IPS-18a (cell line): Measurements from ENCODE around the gene SHC3.

Experiments used
- H3K27ac ChIP-seq: one replicate; pipeline ENCODE4 v1.5.1; 2013; ENCODE audit warnings: low read length
- H3K27me3 ChIP-seq: one replicate; pipeline ENCODE4 v1.6.1; 2013; ENCODE audit warnings: mild to moderate bottlenecking, low read length; ENCODE audit not compliant: control insufficient read depth, insufficient read depth
- H3K36me3 ChIP-seq: one replicate; pipeline ENCODE4 v1.6.1; 2013; ENCODE audit warnings: low read depth, low read length; ENCODE audit not compliant: control insufficient read depth
- H3K4me1 ChIP-seq: one replicate; pipeline ENCODE4 v1.6.1; 2013; ENCODE audit warnings: low read depth, low read length; ENCODE audit not compliant: control insufficient read depth
- H3K4me3 ChIP-seq: one replicate; pipeline ENCODE4 v1.5.1; 2013; ENCODE audit warnings: low read length
- H3K9ac ChIP-seq: one replicate; pipeline ENCODE4 v1.6.1; 2013; ENCODE audit warnings: mild to moderate bottlenecking, low read length, moderate library complexity
- H3K9me3 ChIP-seq: one replicate; pipeline ENCODE4 v1.6.1; 2013; ENCODE audit warnings: low read depth, low read length; ENCODE audit not compliant: control insufficient read depth

Gene SHC3

DNA sequence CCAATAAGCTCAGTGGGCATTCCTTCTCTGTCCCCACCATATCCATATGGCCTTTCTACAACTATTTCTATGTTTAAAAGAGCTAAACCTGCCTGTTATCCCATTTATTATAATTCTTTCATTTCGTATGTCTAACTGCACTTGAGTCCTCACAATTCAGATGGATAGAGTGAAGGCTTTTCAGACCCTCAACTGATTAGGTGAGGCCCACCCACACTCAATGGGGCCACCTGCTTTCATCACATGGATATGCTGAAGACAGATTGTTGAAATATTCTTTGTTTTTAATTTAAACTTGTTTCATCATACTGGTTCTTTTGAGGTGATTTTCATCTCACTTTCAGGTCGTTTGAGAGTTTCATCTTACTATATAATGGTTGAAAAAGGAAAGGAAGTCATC, 193.0 kb downstream of the SHC3 start:
- no peaks in the 10 kb centered on the region for H3K36me3 ChIP-seq
- H3K9me3 ChIP-seq: peaks cover 4% of the 10 kb centered on the region
- H3K27ac ChIP-seq: no peak overlapping the region
- H3K4me3 ChIP-seq: no peak overlapping the region
- peaks cover 7% of the 10 kb centered on the region for H3K27me3 ChIP-seq
- H3K4me1 ChIP-seq: peaks cover 16% of the 10 kb centered on the region
- H3K9ac ChIP-seq: no peak overlapping the region

DNA sequence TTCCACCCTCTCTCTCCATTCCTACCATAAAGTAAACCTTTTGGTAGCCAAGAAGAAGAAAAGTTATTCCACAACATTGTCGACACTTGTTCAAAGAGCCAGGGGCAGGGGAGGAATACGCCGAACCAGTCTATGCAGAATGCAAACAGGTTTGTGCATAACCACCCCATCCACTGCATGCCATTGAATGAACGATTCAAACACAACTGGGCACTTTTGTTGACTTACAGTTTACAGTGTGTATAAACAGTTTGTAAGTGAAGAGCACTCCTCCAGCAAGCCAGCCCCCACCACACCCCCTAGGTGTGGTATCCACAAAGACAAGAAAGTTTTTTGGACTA, 194.1 kb downstream of the SHC3 start:
- H3K4me1 ChIP-seq: peaks cover 7% of the 10 kb centered on the region
- no peak overlapping the region for H3K4me3 ChIP-seq
- H3K27me3 ChIP-seq: peaks cover 2% of the 10 kb centered on the region

DNA sequence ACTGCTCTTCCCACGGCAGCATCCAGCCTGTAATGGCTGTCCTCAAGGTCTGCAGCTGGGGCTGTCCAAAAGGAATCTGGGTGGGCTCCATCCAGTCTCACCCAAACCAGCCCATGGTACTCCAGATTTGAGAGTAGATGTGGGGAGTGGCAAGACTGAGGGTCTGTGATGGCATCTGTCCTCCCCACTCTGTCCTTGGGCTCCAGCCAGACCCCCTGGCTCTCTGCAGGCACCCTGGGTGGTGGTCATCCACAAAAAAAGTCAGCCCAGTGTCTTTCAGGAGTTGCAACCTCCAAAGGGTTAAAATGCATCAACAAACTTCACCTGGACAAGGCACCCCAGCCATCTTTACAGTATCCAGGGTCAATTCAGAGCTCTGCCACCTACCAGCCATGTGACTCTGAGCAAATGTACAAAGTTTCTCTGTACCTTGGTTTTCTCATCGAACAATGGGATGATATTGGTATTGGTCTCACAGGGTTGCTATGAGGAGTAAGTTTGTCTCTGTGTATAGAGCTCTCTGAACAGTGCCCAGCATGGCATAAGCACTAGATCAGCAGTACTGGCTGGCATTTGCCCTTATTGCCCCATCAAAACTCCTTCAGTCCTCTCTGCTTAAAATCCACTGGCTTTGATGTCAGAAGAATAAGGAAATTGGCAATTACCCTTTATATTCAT, 194.6 kb downstream of the SHC3 start:
- H3K4me3 ChIP-seq: no peak overlapping the region

More for the DNA sequence above, 194.1 kb downstream of the SHC3 start:
- Histone ChIP-seq H3K9ac (no peak overlapping the region), H3K36me3 (no peaks in the 10 kb centered on the region), H3K9me3 (peaks cover 5% of the 10 kb centered on the region), H3K27ac (no peak overlapping the region)

DNA sequence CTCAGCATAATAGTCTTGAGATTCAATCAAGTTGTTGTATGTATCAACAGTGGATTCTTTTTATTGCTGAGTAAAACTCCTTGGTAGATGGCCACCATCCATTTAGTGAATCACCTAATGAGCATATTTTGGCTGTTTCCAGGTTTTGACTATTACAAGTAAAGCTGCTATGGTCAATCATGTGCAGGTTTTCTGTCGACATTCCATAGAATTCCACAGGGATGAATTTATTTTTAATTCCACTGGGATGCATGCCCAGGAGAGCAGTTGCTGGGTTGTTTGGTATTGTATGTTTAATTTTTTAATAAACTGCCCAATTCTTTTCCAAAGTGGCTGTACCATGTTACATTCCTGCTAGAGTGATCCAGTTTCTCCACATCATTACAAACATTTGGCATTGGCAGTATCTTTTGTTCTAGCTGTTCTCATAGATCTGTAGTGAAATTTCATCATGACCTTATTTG, 197.8 kb downstream of the SHC3 start:
- H3K9me3 ChIP-seq: peaks cover 5% of the 10 kb centered on the region
- H3K4me3 ChIP-seq: no peak overlapping the region
- no peak overlapping the region for H3K9ac ChIP-seq
- no peaks in the 10 kb centered on the region for H3K27me3 ChIP-seq
- no peaks in the 10 kb centered on the region for H3K36me3 ChIP-seq
- H3K27ac ChIP-seq: no peak overlapping the region
- H3K4me1 ChIP-seq: no peaks in the 10 kb centered on the region

More for the DNA sequence above, 194.6 kb downstream of the SHC3 start:
- Histone ChIP-seq H3K27me3 (no peaks in the 10 kb centered on the region), H3K9ac (no peak overlapping the region), H3K27ac (no peak overlapping the region), H3K4me1 (peaks cover 2% of the 10 kb centered on the region), H3K36me3 (no peaks in the 10 kb centered on the region), H3K9me3 (peaks cover 5% of the 10 kb centered on the region)

DNA sequence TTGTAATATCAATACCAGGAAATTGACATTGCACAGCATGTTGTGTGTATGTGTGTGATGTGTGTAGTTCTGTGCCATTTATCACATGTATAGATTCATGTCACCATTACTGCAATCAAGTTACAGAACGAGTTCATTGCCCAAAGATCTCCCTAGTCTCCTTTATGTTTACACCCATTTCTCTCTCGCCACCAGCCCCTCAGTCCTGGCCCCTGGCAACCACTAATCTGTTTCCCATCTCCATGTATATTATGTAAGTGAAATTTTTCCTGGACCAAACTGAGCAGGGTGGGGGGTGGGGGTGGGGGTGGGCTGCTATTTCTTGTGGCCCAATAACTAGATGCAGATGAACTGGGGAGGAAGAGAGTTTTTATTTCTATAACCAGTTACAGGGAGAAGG, 198.8 kb downstream of the SHC3 start:
- Histone ChIP-seq H3K9ac (no peak overlapping the region), H3K27me3 (no peaks in the 10 kb centered on the region), H3K4me1 (no peaks in the 10 kb centered on the region), H3K27ac (no peak overlapping the region), H3K36me3 (no peaks in the 10 kb centered on the region), H3K9me3 (peaks cover 5% of the 10 kb centered on the region), H3K4me3 (no peak overlapping the region)

DNA sequence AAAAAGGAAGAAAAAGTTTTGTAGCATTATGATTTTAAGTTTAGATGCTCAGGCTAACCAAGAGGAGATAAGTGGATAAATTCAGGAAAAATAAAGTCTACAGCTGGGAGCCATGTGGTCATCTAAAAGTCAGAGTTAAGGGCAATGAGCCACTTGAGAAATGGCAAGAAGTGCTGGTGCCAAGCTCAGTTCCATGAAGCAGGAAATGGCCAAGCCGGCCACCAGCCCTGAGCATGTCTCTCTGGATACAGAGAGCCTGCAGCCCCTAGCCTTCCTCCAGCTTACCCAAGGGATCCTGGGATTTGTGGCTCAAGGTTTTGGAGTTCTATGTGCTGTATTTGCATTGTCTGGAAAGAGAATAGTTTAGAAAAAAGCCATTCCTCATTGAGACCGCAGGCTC, 199.6 kb downstream of the SHC3 start:
- Histone ChIP-seq H3K9ac (no peak overlapping the region), H3K4me3 (no peak overlapping the region), H3K27ac (no peak overlapping the region), H3K27me3 (no peaks in the 10 kb centered on the region), H3K36me3 (no peaks in the 10 kb centered on the region), H3K4me1 (no peaks in the 10 kb centered on the region), H3K9me3 (peaks cover 5% of the 10 kb centered on the region)

DNA sequence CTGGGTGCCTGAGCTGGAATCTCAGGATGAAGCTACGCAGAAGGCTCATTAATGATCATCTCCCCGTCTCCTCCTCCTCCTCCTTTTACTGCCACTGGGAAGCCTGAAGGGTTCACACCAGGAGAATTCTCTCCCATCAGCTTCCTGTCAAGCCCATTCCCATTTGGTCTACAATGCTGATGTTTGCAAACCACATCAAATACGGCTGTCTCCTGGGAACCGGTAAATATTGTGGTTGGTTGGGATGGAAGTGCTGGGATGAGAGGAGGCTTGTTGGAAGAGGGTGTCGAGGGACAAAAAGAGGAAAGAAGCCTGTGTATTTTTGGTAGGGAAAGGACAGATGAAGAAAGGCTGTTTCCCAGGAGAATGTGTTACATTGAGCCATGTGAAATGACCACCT, 200.6 kb downstream of the SHC3 start:
- H3K9me3 ChIP-seq: peaks cover 5% of the 10 kb centered on the region
- H3K4me1 ChIP-seq: no peaks in the 10 kb centered on the region
- H3K36me3 ChIP-seq: no peaks in the 10 kb centered on the region
- H3K4me3 ChIP-seq: no peak overlapping the region
- H3K27ac ChIP-seq: no peak overlapping the region
- no peak overlapping the region for H3K9ac ChIP-seq
- H3K27me3 ChIP-seq: no peaks in the 10 kb centered on the region

DNA sequence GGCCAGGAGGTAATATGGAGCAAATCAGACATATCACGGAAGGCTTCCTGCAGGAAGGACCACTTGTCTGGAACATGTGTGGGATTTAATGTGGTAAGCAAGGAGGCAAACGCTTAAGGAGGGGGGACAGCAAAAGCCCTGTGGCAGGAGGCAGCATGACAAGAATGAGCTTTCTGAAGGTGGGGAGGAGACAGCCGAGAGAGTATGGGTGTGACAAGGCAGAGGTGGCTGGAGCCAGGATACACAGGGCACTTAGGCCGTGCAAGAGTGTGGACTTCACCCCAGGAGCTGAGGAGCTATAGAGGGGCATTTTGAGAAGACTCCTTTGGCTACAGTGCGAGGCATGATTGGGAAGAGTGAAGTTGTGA, 201.7 kb downstream of the SHC3 start:
- H3K27me3 ChIP-seq: no peaks in the 10 kb centered on the region

DNA sequence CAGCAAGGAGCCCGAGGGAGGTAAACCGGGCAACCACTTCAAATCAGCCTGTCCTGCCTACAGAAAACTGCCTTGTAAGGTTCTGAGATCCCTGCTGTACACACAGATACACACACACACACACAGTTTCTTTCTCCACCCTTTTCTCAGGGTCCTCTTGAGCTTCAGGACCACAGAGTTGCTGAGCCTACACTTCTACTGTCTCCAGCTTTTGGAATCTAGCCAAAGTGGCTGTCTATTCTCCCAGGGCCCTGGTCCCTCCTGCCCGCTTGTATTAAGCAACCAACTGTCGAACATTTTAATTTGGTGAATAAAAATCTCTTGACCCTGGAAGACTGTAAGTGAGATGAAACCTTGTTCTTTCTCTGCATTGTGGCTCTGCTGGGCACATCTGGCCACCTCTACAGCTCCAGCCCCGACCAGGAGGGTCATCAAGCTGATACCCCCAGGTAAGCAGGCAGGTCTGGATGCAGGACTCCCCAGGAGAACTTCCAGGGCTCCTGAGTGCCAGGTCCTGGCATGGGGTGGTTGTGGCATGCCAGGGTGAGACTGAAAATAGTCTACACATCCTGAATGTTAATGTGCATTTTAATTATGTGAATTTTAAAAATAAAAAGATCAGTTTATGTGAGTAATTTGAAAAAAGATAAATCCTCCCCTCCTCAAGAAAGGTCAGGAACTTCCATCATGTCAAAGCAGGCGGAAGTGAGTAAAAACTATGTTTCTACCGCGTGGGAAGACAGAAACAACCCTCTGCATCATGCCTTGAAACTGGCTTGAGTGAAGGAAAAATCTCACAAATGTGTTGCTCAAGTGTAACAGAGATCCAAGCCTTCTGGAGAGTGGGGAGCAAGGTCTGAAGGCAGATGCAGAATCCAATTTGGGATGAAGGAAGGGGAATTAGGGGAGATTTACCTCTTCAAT, 202.4 kb downstream of the SHC3 start:
- H3K9ac ChIP-seq: no peak overlapping the region
- no peaks in the 10 kb centered on the region for H3K27me3 ChIP-seq
- no peaks in the 10 kb centered on the region for H3K4me1 ChIP-seq
- no peaks in the 10 kb centered on the region for H3K36me3 ChIP-seq
- peaks cover 5% of the 10 kb centered on the region for H3K9me3 ChIP-seq
- H3K4me3 ChIP-seq: no peak overlapping the region
- no peak overlapping the region for H3K27ac ChIP-seq

More for the DNA sequence above, 201.7 kb downstream of the SHC3 start:
- H3K9me3 ChIP-seq: peaks cover 5% of the 10 kb centered on the region
- no peaks in the 10 kb centered on the region for H3K4me1 ChIP-seq
- no peak overlapping the region for H3K27ac ChIP-seq
- H3K36me3 ChIP-seq: no peaks in the 10 kb centered on the region
- H3K4me3 ChIP-seq: no peak overlapping the region
- H3K9ac ChIP-seq: no peak overlapping the region

DNA sequence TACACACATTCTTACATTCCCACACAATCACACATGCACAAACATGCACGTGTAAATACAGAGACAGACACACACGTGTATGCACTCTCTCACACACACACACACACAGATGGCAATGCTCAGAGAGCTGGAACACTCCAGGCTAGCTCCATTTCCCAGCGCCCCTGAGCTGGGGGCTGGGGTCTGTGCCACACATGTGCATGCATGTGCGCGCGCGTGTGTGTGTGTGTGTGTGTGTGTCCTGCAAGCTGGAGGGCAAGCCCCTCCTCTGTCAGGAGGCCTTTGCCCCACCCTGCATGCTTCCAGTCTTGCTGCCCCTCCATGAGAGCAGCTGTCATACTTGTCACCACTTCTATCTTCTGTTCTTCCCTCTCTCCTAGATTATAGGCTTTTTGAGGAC, 204.0 kb downstream of the SHC3 start:
- H3K27me3 ChIP-seq: no peaks in the 10 kb centered on the region
- H3K36me3 ChIP-seq: no peaks in the 10 kb centered on the region
- peaks cover 2% of the 10 kb centered on the region for H3K4me1 ChIP-seq
- no peaks in the 10 kb centered on the region for H3K9me3 ChIP-seq
- H3K9ac ChIP-seq: no peak overlapping the region
- H3K4me3 ChIP-seq: no peak overlapping the region
- H3K27ac ChIP-seq: no peak overlapping the region

DNA sequence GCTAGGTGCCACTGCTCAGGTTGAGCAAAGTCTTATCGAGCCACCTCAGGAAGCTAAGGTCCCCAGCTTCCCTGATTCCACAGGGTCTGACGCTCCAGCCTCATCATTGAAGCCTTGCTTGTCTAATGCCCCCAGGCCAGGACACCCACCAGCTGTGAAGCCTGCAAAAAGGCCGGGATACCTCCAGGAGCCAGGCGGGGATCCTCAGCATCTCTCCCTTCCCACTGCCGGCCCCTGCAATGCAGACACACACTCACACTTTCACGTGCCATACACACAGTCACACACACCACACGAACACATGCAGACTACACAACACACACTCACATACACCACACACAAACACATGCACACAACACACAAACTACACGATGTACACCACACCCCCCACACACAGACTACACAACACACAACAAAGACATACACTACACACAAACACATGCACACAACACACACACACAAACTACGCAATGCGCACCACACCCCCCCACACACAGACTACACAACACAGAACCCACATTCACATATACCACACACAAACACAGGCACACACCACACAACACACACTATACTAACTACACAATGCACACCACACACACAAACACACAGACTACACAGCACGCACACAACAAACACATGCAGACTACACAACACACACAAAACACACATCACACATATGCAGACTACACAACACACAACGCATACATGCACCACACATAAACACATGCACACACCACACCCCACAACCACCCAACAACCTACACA, 205.2 kb downstream of the SHC3 start:
- H3K4me1 ChIP-seq: peaks cover 3% of the 10 kb centered on the region
- no peaks in the 10 kb centered on the region for H3K9me3 ChIP-seq
- no peaks in the 10 kb centered on the region for H3K36me3 ChIP-seq
- H3K27ac ChIP-seq: no peak overlapping the region
- no peaks in the 10 kb centered on the region for H3K27me3 ChIP-seq
- H3K9ac ChIP-seq: no peak overlapping the region
- no peak overlapping the region for H3K4me3 ChIP-seq
